Measurements from ENCODE around the gene MUC5B. TPM values are rescaled to one million over a fixed set of nuclear protein-coding genes. Genes with fewer than 3 reads are reported as not detected.

Gene MUC5B
- total RNA-seq, 1 donor from 2014 or later, result not detected

DNA sequence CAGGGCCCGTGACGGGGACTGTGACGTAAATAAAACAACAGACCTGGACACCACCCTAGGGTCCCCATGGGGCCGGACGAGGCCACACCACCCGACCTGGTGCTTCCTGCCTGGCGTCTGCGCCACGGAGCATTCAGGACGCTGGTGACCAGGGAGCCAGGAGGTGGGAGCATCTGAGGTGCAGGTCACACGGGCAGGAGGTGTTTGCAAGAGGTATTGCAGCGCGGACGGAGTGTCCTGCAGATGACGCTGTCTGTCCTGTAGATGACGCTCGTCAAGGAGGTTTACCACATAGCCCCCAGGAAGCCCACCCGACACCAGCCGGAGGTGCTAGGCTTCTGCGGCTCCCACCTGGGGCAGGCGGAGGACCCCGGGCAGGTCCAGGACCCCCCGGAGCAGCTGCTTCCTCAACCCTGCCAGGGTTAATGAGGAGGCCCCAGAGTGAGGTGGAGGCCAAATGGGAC lies 986 bp upstream of the MUC5B start:
- no peaks in the 10 kb centered on the region for H3K9me3 Mint-ChIP-seq (ENCODE audit: unreplicated experiment)
- H3K4me2 ChIP-seq (ENCODE audit: low read length), result no peak overlapping the region
- no peaks in the 10 kb centered on the region for H3K27me3 ChIP-seq (ENCODE audit: insufficient read depth, low read length)
- H3K9ac ChIP-seq (ENCODE audit: low read length), result no peak overlapping the region
- H3K79me2 ChIP-seq (ENCODE audit: insufficient read depth, low read length), result no peaks in the 10 kb centered on the region
- H3K27me3 Mint-ChIP-seq (ENCODE audit: low read depth, unreplicated experiment), result peaks cover 20% of the 10 kb centered on the region
- TF ChIP-seq EZH2 (IDR thresholded peaks at IDR 0.05; ENCODE audit: insufficient read depth, low read length) (no peak), CTCF (IDR thresholded peaks at IDR 0.05; ENCODE audit: insufficient read depth, low read depth, low read length) (no peak)
- H3K27ac Mint-ChIP-seq (ENCODE audit: unreplicated experiment), result no peak overlapping the region
- H4K20me1 ChIP-seq (ENCODE audit: insufficient read depth, low read length), result no peaks in the 10 kb centered on the region
- DNase-seq (ENCODE audit: low read depth) (no peak), FAIRE-seq (no peak)
- no peaks in the 10 kb centered on the region for H3K4me1 Mint-ChIP-seq (ENCODE audit: low read depth, unreplicated experiment)
- no peak overlapping the region for H3K4me3 ChIP-seq (ENCODE audit: insufficient read depth, low read depth, low read length)
- H3K9me3 ChIP-seq (ENCODE audit: insufficient read depth, low read depth, low read length), result no peaks in the 10 kb centered on the region
- H3K27ac ChIP-seq (ENCODE audit: low read depth, low read length), result no peak overlapping the region
- no peaks in the 10 kb centered on the region for H3K36me3 ChIP-seq (ENCODE audit: insufficient read depth, low read length)
- H3K4me1 ChIP-seq (ENCODE audit: insufficient read depth, low read length), result no peaks in the 10 kb centered on the region
- H3K4me3 Mint-ChIP-seq (ENCODE audit: unreplicated experiment), result no peak overlapping the region
- no peak overlapping the region for H2AFZ ChIP-seq (ENCODE audit: low read depth, low read length)
- no peaks in the 10 kb centered on the region for H3K36me3 Mint-ChIP-seq (ENCODE audit: low read depth, unreplicated experiment)

DNA sequence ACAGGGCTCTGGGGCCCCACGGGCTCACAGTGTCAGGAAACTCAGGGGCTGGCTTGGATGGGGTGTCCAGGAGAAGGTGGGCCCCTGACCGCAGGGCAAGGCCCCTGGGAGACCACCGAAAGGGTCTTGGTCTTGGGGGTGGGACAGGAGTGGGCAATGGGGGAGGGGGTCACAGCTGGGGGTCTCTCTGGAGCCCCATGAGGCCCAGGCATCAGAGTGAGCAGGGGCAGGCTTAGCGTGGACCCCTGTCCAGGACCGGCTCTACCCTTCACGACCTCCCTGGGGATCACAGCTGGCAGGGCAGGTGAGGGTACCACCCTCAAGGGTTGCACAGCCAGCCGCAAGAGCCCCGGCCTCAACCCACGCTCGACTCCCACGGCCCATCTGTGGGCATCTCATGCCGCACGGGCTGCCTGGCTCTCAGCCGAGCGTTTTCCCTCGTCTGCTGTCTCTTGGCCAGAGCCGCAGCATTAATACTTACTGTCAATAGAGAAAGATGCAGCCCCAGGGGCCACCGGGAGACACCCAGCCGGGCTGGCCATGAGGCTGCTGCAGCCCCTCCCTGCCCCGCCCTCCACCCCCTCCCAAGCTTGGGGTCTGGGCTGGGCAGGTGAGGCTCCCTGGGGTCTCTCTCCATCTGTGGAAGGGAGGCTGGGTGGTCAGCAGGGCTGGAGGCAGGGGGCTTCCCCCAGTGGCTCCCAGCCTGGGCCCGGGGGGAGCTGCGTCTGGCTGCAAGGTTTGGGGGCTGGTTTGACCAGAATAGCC lies 662 bp downstream of the MUC5B start:
- no peak overlapping the region for H3K27ac ChIP-seq (ENCODE audit: low read depth, low read length)
- no peak for FAIRE-seq
- no peaks in the 10 kb centered on the region for H4K20me1 ChIP-seq (ENCODE audit: insufficient read depth, low read length)
- no peak overlapping the region for H3K4me3 Mint-ChIP-seq (ENCODE audit: unreplicated experiment)
- TF ChIP-seq CTCF (IDR thresholded peaks at IDR 0.05; ENCODE audit: insufficient read depth, low read depth, low read length), result no peak
- no peak for TF ChIP-seq EZH2 (IDR thresholded peaks at IDR 0.05; ENCODE audit: insufficient read depth, low read length)
- H3K9me3 Mint-ChIP-seq (ENCODE audit: unreplicated experiment), result no peaks in the 10 kb centered on the region
- H2AFZ ChIP-seq (ENCODE audit: low read depth, low read length), result no peak overlapping the region
- no peaks in the 10 kb centered on the region for H3K36me3 Mint-ChIP-seq (ENCODE audit: low read depth, unreplicated experiment)
- H3K27me3 ChIP-seq (ENCODE audit: insufficient read depth, low read length), result no peaks in the 10 kb centered on the region
- peaks cover 8% of the 10 kb centered on the region for H3K27me3 Mint-ChIP-seq (ENCODE audit: low read depth, unreplicated experiment)
- no peaks in the 10 kb centered on the region for H3K4me1 ChIP-seq (ENCODE audit: insufficient read depth, low read length)
- no peaks in the 10 kb centered on the region for H3K4me1 Mint-ChIP-seq (ENCODE audit: low read depth, unreplicated experiment)
- no peak for DNase-seq (ENCODE audit: low read depth)
- H3K4me2 ChIP-seq (ENCODE audit: low read length), result no peak overlapping the region
- H3K9me3 ChIP-seq (ENCODE audit: insufficient read depth, low read depth, low read length), result no peaks in the 10 kb centered on the region
- H3K79me2 ChIP-seq (ENCODE audit: insufficient read depth, low read length), result no peaks in the 10 kb centered on the region
- H3K9ac ChIP-seq (ENCODE audit: low read length), result no peak overlapping the region
- H3K27ac Mint-ChIP-seq (ENCODE audit: unreplicated experiment), result no peak overlapping the region
- no peak overlapping the region for H3K4me3 ChIP-seq (ENCODE audit: insufficient read depth, low read depth, low read length)
- H3K36me3 ChIP-seq (ENCODE audit: insufficient read depth, low read length), result no peaks in the 10 kb centered on the region

DNA sequence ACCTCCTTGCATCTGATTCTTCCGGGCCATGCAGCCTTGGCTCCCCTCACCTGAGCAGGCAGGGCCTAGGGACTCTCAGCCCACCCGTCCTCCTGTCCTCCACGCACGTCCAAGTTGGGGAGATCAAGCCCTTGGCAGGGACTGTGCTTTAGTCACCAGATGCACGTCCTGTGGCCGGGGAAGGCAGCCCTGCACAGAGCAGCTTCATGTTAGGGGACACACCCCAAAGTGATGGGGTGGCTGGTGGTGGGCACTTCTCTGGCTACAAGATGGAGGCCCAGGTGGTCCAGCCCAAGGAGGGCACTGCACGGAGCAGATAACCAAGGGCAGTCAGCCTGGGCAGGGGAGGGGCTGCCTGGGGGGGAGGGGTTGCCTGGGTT lies 1.2 kb downstream of the MUC5B start:
- no peak for TF ChIP-seq CTCF (IDR thresholded peaks at IDR 0.05; ENCODE audit: insufficient read depth, low read depth, low read length)
- no peak for TF ChIP-seq EZH2 (IDR thresholded peaks at IDR 0.05; ENCODE audit: insufficient read depth, low read length)
- DNase-seq (ENCODE audit: low read depth) (no peak), FAIRE-seq (no peak)
- Mint-ChIP-seq H3K27me3 (ENCODE audit: low read depth, unreplicated experiment) (peaks cover 8% of the 10 kb centered on the region), H3K27ac (ENCODE audit: unreplicated experiment) (no peak overlapping the region), H3K9me3 (ENCODE audit: unreplicated experiment) (no peaks in the 10 kb centered on the region), H3K4me1 (ENCODE audit: low read depth, unreplicated experiment) (no peaks in the 10 kb centered on the region), H3K36me3 (ENCODE audit: low read depth, unreplicated experiment) (no peaks in the 10 kb centered on the region), H3K4me3 (ENCODE audit: unreplicated experiment) (no peak overlapping the region)
- H3K9me3 ChIP-seq (ENCODE audit: insufficient read depth, low read depth, low read length), result no peaks in the 10 kb centered on the region
- H2AFZ ChIP-seq (ENCODE audit: low read depth, low read length), result no peak overlapping the region
- no peak overlapping the region for H3K4me2 ChIP-seq (ENCODE audit: low read length)
- H3K79me2 ChIP-seq (ENCODE audit: insufficient read depth, low read length), result no peaks in the 10 kb centered on the region
- H3K4me3 ChIP-seq (ENCODE audit: insufficient read depth, low read depth, low read length), result no peak overlapping the region
- no peaks in the 10 kb centered on the region for H4K20me1 ChIP-seq (ENCODE audit: insufficient read depth, low read length)
- no peaks in the 10 kb centered on the region for H3K36me3 ChIP-seq (ENCODE audit: insufficient read depth, low read length)
- no peak overlapping the region for H3K9ac ChIP-seq (ENCODE audit: low read length)
- no peak overlapping the region for H3K27ac ChIP-seq (ENCODE audit: low read depth, low read length)
- H3K27me3 ChIP-seq (ENCODE audit: insufficient read depth, low read length), result no peaks in the 10 kb centered on the region
- no peaks in the 10 kb centered on the region for H3K4me1 ChIP-seq (ENCODE audit: insufficient read depth, low read length)

Measured in astrocyte (in vitro differentiated cells and primary cell).